ENCODE measurements around the gene PARD6G.

DNA sequence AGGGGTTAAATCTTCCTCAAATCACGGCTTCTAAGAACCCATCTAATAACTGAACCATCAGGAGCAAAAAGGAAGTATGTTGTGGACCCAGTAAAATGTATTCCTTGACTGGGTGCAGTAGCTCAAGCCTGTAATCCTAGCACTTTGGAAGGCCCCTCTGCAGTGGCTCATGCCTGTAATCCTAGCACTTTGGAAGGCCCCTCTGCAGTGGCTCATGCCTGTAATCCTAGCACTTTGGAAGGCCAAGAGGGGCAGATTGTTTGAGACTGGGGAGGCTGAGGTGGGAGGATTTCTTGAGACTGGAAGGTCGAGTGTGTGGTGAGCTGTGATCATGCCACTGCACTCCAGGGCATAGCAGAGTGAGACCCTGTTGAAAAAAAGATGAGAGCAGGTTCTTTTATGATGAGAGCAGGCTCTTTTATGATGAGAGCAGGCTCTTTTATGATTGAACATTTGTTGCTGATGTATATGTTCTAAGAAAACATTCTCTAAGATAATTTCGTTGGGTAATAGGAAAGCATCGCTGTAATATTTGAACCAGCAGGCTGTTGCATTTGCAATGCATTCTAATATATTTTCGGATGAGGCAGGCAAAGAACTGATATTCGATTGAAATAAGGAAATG lies 3.5 kb upstream of the PARD6G start:
- TF ChIP-seq, protein P1, sequence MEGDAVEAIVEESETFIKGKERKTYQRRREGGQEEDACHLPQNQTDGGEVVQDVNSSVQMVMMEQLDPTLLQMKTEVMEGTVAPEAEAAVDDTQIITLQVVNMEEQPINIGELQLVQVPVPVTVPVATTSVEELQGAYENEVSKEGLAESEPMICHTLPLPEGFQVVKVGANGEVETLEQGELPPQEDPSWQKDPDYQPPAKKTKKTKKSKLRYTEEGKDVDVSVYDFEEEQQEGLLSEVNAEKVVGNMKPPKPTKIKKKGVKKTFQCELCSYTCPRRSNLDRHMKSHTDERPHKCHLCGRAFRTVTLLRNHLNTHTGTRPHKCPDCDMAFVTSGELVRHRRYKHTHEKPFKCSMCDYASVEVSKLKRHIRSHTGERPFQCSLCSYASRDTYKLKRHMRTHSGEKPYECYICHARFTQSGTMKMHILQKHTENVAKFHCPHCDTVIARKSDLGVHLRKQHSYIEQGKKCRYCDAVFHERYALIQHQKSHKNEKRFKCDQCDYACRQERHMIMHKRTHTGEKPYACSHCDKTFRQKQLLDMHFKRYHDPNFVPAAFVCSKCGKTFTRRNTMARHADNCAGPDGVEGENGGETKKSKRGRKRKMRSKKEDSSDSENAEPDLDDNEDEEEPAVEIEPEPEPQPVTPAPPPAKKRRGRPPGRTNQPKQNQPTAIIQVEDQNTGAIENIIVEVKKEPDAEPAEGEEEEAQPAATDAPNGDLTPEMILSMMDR (IDR thresholded peaks at IDR 0.05; ENCODE audit: low read depth, low read length, poor library complexity, severe bottlenecking), result no peak
- TF ChIP-seq EZH2phosphoT487 (IDR thresholded peaks at IDR 0.05; ENCODE audit: borderline replicate concordance, low read length), result no peak
